Large intestine (tissue), 3 donors: ENCODE data around the gene LTB. TPM values are rescaled to one million over a fixed set of nuclear protein-coding genes. Genes with fewer than 3 reads are reported as not detected.

Experiments
- DNase-seq, 2 donors: peaks; one replicate each; pipeline versions ENCODE4 v3.0.0 to v3.0.0-alpha.2; 2013
- H3K27ac ChIP-seq: one replicate; pipeline ENCODE4 v1.5.1; 2013; ENCODE audit warnings: low read length
- H3K27me3 ChIP-seq: 2 replicates; pipeline ENCODE4 v1.6.1; 2013; ENCODE audit warnings: low read length; ENCODE audit not compliant: control insufficient read depth, insufficient read depth
- H3K36me3 ChIP-seq: 2 replicates; pipeline ENCODE4 v1.6.1; 2013; ENCODE audit warnings: low read length; ENCODE audit not compliant: control insufficient read depth, insufficient read depth
- H3K4me1 ChIP-seq: one replicate; pipeline ENCODE4 v1.6.1; 2013; ENCODE audit warnings: low read length; ENCODE audit not compliant: control insufficient read depth, insufficient read depth
- H3K4me3 ChIP-seq: one replicate; pipeline ENCODE4 v1.5.1; 2013; ENCODE audit warnings: low read length
- H3K9me3 ChIP-seq: one replicate; pipeline ENCODE4 v1.6.1; 2013; ENCODE audit warnings: mild to moderate bottlenecking, low read depth, low read length, moderate library complexity; ENCODE audit not compliant: control insufficient read depth
- WGBS: methylation state at CpG from one replicate; pipeline ENCODE4 v1.1.5; 2013; ENCODE audit warnings: low lambda C conversion rate; ENCODE audit not compliant: insufficient coverage; 5-methylcytosine and 5-hydroxymethylcytosine counted together
- polyA plus RNA-seq: library from polyadenylated mRNA; unstranded; fragments of 120-200 nt; gene quantifications from one replicate; pipeline ENCODE4 v1.2.1, GENCODE V29; 2013

The LTB gene
- polyA plus RNA-seq, 1 donor, result 20.1 TPM

- H3K4me3 ChIP-seq, result no peak overlapping the region
- no peak overlapping the region for H3K27ac ChIP-seq
- H3K4me1 ChIP-seq, result peaks cover 15% of the 10 kb centered on the region
- no peak for DNase-seq
- H3K9me3 ChIP-seq, result no peaks in the 10 kb centered on the region
- WGBS, result no CpG with 5 or more reads among the region's 6 CpGs
- H3K36me3 ChIP-seq, result peaks cover 61% of the 10 kb centered on the region
- H3K27me3 ChIP-seq, result no peaks in the 10 kb centered on the region
Measured at GRCh38 chr6:31538805-31539400, 43.3 kb downstream of the LTB start.

GRCh38 chr6:31535538-31536324 is 46.5 kb downstream of the LTB start:
- WGBS, result no CpG with 5 or more reads among the region's 2 CpGs
- Histone ChIP-seq H3K27ac (no peak overlapping the region), H3K9me3 (no peaks in the 10 kb centered on the region), H3K4me1 (peaks cover 15% of the 10 kb centered on the region), H3K27me3 (no peaks in the 10 kb centered on the region), H3K4me3 (no peak overlapping the region), H3K36me3 (peaks cover 92% of the 10 kb centered on the region)
- DNase-seq, result no peak

- no peaks in the 10 kb centered on the region for H3K9me3 ChIP-seq
- H3K27me3 ChIP-seq, result no peaks in the 10 kb centered on the region
- H3K4me3 ChIP-seq, result no peak overlapping the region
- peaks cover 96% of the 10 kb centered on the region for H3K36me3 ChIP-seq
- DNase-seq, result no peak
- peaks cover 10% of the 10 kb centered on the region for H3K4me1 ChIP-seq
- WGBS, result 100% methylated on average over 4 of the region's 24 CpGs
- no peak overlapping the region for H3K27ac ChIP-seq
Measured at GRCh38 chr6:31534521-31535040, 47.6 kb downstream of the LTB start.

- WGBS, result no CpG with 5 or more reads among the region's 6 CpGs
- no peak overlapping the region for H3K27ac ChIP-seq
- H3K4me1 ChIP-seq, result peaks cover 8% of the 10 kb centered on the region
- no peaks in the 10 kb centered on the region for H3K27me3 ChIP-seq
- H3K36me3 ChIP-seq, result peaks cover 92% of the 10 kb centered on the region
- no peak overlapping the region for H3K4me3 ChIP-seq
- no peaks in the 10 kb centered on the region for H3K9me3 ChIP-seq
- DNase-seq, result no peak
Measured at GRCh38 chr6:31534011-31534410, 48.2 kb downstream of the LTB start.

GRCh38 chr6:31533455-31533841 is 48.8 kb downstream of the LTB start:
- Histone ChIP-seq H3K27ac (no peak overlapping the region), H3K27me3 (no peaks in the 10 kb centered on the region), H3K36me3 (peaks cover 86% of the 10 kb centered on the region), H3K4me3 (no peak overlapping the region), H3K4me1 (peaks cover 7% of the 10 kb centered on the region), H3K9me3 (no peaks in the 10 kb centered on the region)
- DNase-seq, result no peak
- WGBS, result no CpG with 5 or more reads among the region's 1 CpG

- no peaks in the 10 kb centered on the region for H3K27me3 ChIP-seq
- H3K4me3 ChIP-seq, result no peak overlapping the region
- H3K36me3 ChIP-seq, result peaks cover 81% of the 10 kb centered on the region
- no CpG with 5 or more reads among the region's 9 CpGs for WGBS
- peaks cover 7% of the 10 kb centered on the region for H3K4me1 ChIP-seq
- H3K27ac ChIP-seq, result no peak overlapping the region
- no peaks in the 10 kb centered on the region for H3K9me3 ChIP-seq
- DNase-seq, result no peak
Measured at GRCh38 chr6:31532644-31533454, 49.4 kb downstream of the LTB start.

GRCh38 chr6:31531771-31532643 is 50.2 kb downstream of the LTB start:
- Histone ChIP-seq H3K4me3 (no peak overlapping the region), H3K4me1 (peaks cover 7% of the 10 kb centered on the region), H3K36me3 (peaks cover 76% of the 10 kb centered on the region), H3K27ac (no peak overlapping the region), H3K27me3 (no peaks in the 10 kb centered on the region), H3K9me3 (no peaks in the 10 kb centered on the region)
- WGBS, result 80% methylated on average over 1 of the region's 9 CpGs
- DNase-seq, result no peak

GRCh38 chr6:31531162-31531561 is 51.1 kb downstream of the LTB start:
- DNase-seq, result no peak
- H3K27me3 ChIP-seq, result no peaks in the 10 kb centered on the region
- no peak overlapping the region for H3K4me3 ChIP-seq
- no CpG with 5 or more reads among the region's 7 CpGs for WGBS
- no peak overlapping the region for H3K27ac ChIP-seq
- peaks cover 7% of the 10 kb centered on the region for H3K4me1 ChIP-seq
- H3K36me3 ChIP-seq, result peaks cover 68% of the 10 kb centered on the region
- H3K9me3 ChIP-seq, result no peaks in the 10 kb centered on the region

GRCh38 chr6:31530659-31531058 is 51.6 kb downstream of the LTB start:
- H3K4me3 ChIP-seq, result no peak overlapping the region
- no peak for DNase-seq
- H3K27ac ChIP-seq, result no peak overlapping the region
- 86% methylated on average over 2 of the region's 6 CpGs for WGBS
- peaks cover 63% of the 10 kb centered on the region for H3K36me3 ChIP-seq
- peaks cover 7% of the 10 kb centered on the region for H3K4me1 ChIP-seq
- H3K27me3 ChIP-seq, result no peaks in the 10 kb centered on the region
- no peaks in the 10 kb centered on the region for H3K9me3 ChIP-seq
